NB4 (cell line): ENCODE data around the gene KRT16.

Source experiments
- DNase-seq: peaks from one replicate; pipeline ENCODE4 v3.0.0; 2010; ENCODE audit warnings: low read depth
- H3K4me3 ChIP-seq: one replicate; pipeline ENCODE4 v1.5.1; 2011; ENCODE audit warnings: mild to moderate bottlenecking, low read depth, low read length, moderate library complexity
- MYC ChIP-seq: IDR thresholded peaks from 2 replicates; pipeline ENCODE4 v1.6.1; 2011; ENCODE audit warnings: low read depth, low read length
- POLR2A ChIP-seq: IDR thresholded peaks from 2 replicates; pipeline ENCODE4 v1.6.1; 2011; ENCODE audit warnings: mild to moderate bottlenecking; ENCODE audit not compliant: insufficient read length; ENCODE audit errors: extremely low read depth
- TF ChIP-seq, protein P1 (sequence below): IDR thresholded peaks from one replicate; pipeline ENCODE4 v1.5.1; 2012; ENCODE audit warnings: low read depth, low read length
- TF ChIP-seq, protein P2 (sequence below): IDR thresholded peaks from 2 replicates; pipeline ENCODE4 v1.6.1; 2011; ENCODE audit warnings: low read depth, low read length

KRT16 gene

DNA sequence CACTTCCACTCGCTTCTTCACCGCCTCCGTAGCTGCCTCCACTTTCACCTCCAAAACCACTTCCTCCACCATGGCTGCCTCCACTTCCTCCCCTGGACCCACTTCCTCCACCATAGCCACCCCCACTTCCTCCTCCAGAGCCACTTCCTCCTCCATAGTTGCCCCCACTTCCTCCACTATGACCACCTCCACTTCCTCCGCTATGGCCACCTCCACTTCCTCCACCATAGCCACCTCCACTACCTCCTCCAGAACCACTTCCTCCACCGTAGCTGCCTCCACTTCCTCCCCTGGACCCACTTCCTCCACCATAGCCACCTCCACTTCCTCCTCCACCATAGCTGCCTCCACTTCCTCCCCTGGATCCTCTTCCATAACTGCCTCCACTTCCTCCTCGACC is 45.2 kb downstream of the KRT16 start:
- DNase-seq, result no peak
- TF ChIP-seq, protein P1, sequence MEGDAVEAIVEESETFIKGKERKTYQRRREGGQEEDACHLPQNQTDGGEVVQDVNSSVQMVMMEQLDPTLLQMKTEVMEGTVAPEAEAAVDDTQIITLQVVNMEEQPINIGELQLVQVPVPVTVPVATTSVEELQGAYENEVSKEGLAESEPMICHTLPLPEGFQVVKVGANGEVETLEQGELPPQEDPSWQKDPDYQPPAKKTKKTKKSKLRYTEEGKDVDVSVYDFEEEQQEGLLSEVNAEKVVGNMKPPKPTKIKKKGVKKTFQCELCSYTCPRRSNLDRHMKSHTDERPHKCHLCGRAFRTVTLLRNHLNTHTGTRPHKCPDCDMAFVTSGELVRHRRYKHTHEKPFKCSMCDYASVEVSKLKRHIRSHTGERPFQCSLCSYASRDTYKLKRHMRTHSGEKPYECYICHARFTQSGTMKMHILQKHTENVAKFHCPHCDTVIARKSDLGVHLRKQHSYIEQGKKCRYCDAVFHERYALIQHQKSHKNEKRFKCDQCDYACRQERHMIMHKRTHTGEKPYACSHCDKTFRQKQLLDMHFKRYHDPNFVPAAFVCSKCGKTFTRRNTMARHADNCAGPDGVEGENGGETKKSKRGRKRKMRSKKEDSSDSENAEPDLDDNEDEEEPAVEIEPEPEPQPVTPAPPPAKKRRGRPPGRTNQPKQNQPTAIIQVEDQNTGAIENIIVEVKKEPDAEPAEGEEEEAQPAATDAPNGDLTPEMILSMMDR, result no peak
- TF ChIP-seq, protein P2, sequence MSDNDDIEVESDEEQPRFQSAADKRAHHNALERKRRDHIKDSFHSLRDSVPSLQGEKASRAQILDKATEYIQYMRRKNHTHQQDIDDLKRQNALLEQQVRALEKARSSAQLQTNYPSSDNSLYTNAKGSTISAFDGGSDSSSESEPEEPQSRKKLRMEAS, result no peak
- TF ChIP-seq POLR2A, result no peak
- TF ChIP-seq MYC, result no peak
- H3K4me3 ChIP-seq, result no peak overlapping the region

DNA sequence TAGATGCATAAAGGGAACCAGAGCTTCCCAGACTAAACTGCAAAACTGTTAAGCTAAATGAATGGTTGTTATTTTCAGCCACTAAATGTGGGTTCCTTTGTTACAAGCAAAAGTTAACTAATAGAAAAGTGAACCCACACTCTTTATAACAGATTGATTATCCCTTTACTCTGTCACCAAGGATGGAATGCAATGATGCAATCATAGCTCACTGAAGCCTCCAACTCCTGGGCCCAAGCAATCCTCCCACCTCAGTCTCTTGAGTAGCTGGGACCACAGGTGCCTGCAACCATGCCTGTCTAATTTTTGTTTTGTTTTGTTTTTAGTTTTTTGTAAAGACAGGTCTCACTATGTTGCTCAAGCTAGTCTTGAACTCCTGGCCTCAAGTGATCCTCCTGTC is 47.2 kb downstream of the KRT16 start:
- TF ChIP-seq, protein P1, result no peak
- TF ChIP-seq, protein P2, result no peak
- no peak for TF ChIP-seq POLR2A
- no peak for TF ChIP-seq MYC
- no peak for DNase-seq
- no peak overlapping the region for H3K4me3 ChIP-seq

DNA sequence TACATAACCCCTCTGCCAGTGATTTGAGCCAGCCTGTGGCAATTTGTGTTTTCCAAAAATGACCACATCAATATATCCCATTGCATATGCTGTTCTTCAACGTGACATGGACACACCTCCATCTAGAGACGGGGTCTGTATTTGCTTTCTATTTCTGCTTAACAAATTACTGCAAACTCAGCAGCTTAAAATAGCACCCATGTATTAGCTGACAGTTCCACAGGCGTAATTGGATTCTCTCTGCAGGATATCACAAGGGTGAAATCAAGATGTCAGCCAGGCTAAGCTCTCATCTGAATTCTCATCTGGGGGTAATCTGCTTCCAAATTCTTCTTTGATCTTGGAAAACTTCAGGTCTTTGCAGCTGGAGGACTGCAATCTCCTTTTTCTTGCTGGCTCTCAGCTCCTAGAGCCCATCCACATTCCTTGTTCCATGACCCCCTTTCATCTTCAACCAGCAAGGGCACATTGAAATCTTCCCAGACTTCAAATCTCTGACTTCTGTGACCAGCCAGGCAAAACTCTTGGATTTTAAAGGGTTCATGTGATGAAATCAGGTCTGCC is 48.9 kb downstream of the KRT16 start:
- TF ChIP-seq, protein P1, result no peak
- TF ChIP-seq, protein P2, result no peak
- no peak for TF ChIP-seq POLR2A
- DNase-seq, result no peak
- H3K4me3 ChIP-seq, result no peak overlapping the region

DNA sequence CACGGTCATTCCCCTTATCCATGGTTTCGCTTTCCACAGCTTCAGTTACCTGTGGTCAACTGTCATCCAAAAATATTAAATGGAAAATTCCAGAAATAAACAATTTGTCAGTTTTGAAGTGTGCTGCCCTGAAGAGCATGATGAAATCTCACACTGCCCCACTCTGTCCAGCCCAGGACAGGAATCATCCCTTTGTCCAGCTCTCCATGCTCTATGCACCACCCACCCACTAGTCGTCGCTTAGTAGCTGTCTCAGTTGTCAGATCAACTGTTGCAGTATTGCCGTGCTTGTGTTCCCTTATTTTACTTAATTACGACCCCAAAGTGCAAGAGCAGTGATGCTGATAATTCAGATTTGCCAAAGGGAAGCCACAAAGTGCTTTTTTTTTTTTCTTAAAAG is 51.0 kb downstream of the KRT16 start:
- TF ChIP-seq, protein P1, result no peak
- TF ChIP-seq, protein P2, result no peak
- TF ChIP-seq MYC, result no peak
- TF ChIP-seq POLR2A, result no peak
- DNase-seq, result no peak
- H3K4me3 ChIP-seq, result no peak overlapping the region
